Measurements from ENCODE around the gene SOCS3. TPM values are rescaled to one million over a fixed set of nuclear protein-coding genes. Genes with fewer than 3 reads are reported as not detected.

Gene SOCS3
- polyA plus RNA-seq, 2 of the 4 experiments (the other 2 are of a cell fraction) = 13.5 to 14.7 TPM

DNA sequence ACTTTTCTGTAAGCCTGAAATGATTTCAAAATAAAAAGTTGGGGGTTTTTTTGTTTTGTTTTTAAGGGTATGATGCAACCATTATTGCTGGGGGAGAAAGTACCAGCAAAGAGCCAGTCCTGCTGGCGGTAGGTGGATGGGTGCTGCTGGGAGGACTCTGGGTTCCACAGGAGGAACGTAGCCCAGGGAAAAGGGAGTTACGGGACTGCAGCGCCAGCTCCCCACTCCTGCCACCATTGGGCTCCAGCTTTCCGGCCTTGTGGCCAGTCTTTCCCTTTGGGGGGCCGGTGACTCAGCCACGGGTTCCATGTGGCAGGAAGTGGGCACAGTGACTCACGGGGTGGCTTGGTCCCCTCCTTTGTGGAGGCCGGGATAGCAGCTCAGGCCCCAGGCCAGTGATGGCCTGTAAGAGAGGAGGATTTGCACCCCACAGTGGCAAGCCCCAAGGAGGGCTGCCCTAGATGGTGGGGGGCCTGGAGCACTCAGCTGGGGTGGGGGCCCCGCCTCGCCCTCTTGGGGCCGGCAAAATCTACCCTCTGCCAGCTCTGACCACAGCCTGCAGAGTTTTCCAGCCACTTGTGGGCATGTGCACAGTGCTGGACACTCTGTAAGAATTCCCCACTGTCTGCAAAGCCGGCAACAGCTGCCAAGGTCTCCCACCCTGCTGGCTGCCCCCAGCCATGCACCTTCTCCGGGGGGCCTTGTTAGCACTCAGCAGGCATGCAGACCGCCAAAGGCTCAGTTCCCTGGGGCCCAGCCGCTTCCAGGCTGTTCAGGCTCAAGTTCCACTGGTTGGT is 30.4 kb downstream of the SOCS3 start (continued):
- TF ChIP-seq FOSL2 (IDR thresholded peaks at IDR 0.05) (peak; percentile 32; the same call in 1 of the 2 replicates), FOSL2 (CRISPR knock-in tag; IDR thresholded peaks at IDR 0.05) (peak; percentile 88)

- POLR2A ChIA-PET = interaction anchor here (0.5 to 1.9 kb wide), 2 partner anchors 32 to 33 kb away, joined by 3 to 5 read pairs; partner anchors contain the start of gene SOCS3
- H3K27ac ChIP-seq = peak overlapping the region in 1 of 2 experiments; percentile 97; a peak in 3 of 6 replicates
- no peak overlapping the region for H3K4me2 ChIP-seq
- peaks cover 50% of the 10 kb centered on the region for H3K4me1 ChIP-seq
- no peak for DNase-seq (ENCODE audit: low read depth in 1 of 2, low spot score in 1 of 2)
- CTCF ChIA-PET = interaction anchor here (1.5 to 5.2 kb wide), 4 partner anchors 9 to 42 kb away, joined by 4 to 32 read pairs (median 5); partner anchors contain the start of gene SOCS3
- TF ChIP-seq NPAS2 (CRISPR knock-in tag; IDR thresholded peaks at IDR 0.05; ENCODE audit: borderline replicate concordance) (no peak), RAD21 (conservative IDR thresholded peaks at IDR 0.05 in 1 of 2, IDR thresholded peaks at IDR 0.05 in 1 of 2) (no peak), USF2 (IDR thresholded peaks at IDR 0.05) (no peak), BHLHE40 (IDR thresholded peaks at IDR 0.05; ENCODE audit: low read depth, low read length) (no peak), CHD2 (IDR thresholded peaks at IDR 0.05; ENCODE audit: low read length, partially characterized antibody) (no peak), CBX8 (IDR thresholded peaks at IDR 0.05) (no peak), KDM5A (IDR thresholded peaks at IDR 0.05) (no peak), RNF2 (IDR thresholded peaks at IDR 0.05; ENCODE audit: borderline replicate concordance, low read depth) (no peak), HEYL (CRISPR knock-in tag; IDR thresholded peaks at IDR 0.05) (no peak), MAFK (IDR thresholded peaks at IDR 0.05; ENCODE audit: partially characterized antibody) (no peak)
- TF ChIP-seq, protein P1, sequence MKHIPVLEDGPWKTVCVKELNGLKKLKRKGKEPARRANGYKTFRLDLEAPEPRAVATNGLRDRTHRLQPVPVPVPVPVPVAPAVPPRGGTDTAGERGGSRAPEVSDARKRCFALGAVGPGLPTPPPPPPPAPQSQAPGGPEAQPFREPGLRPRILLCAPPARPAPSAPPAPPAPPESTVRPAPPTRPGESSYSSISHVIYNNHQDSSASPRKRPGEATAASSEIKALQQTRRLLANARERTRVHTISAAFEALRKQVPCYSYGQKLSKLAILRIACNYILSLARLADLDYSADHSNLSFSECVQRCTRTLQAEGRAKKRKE (CRISPR knock-in tag; IDR thresholded peaks at IDR 0.05; ENCODE audit: low read depth) = no peak
- TF ChIP-seq, protein P2, sequence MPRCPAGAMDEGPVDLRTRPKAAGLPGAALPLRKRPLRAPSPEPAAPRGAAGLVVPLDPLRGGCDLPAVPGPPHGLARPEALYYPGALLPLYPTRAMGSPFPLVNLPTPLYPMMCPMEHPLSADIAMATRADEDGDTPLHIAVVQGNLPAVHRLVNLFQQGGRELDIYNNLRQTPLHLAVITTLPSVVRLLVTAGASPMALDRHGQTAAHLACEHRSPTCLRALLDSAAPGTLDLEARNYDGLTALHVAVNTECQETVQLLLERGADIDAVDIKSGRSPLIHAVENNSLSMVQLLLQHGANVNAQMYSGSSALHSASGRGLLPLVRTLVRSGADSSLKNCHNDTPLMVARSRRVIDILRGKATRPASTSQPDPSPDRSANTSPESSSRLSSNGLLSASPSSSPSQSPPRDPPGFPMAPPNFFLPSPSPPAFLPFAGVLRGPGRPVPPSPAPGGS (IDR thresholded peaks at IDR 0.05) = no peak
- WGBS (ENCODE audit: missing lambda C conversion rate) = 86% methylated on average over 5 of the region's 5 CpGs
- no peak for ATAC-seq
- no peak for FAIRE-seq
- no peaks in the 10 kb centered on the region for H3K9me3 ChIP-seq
- no peak overlapping the region for H3K4me3 ChIP-seq
Observed at GRCh38 chr17:78327880-78328279, 32.0 kb downstream of the SOCS3 start.

DNA sequence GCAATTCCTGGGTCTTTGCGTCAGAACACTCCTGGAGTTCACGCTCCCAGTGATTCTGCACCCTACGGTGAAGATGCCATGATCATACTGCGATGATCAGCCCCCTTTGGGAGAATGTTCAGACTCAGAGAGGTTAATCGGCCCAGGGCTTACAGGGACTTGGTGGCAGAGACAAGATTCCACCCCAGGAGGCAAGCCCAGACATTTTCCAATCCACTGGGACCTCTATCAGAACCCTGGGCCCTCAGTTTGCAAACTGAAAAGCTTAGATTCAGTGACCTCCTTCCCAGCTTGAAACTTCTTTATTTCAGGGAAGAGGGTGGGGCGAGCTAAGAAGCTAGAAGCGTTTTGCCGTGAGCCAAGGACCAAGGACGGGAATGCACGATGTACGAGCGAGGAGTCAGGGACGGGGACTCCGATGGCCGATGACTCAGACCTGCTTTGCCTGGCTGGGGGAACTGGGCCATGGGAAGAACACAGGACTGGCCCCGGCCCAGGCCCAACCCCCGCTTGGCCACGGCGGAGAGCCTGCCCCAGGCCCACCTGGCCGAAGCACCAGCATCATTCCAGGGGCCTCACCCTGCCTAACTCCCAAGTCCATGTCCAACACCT is 34.7 kb downstream of the SOCS3 start:
- Histone ChIP-seq H3K4me1 (peaks cover 40% of the 10 kb centered on the region), H3K27ac (peak overlapping the region; percentile 47 to 79; a peak in 4 of 6 replicates), H3K4me2 (no peak overlapping the region; the same call in 2 of the 3 replicates), H3K9me3 (no peaks in the 10 kb centered on the region), H3K4me3 (no peak overlapping the region)
- CTCF ChIA-PET = interaction anchor here (0.7 to 5.2 kb wide), 10 partner anchors 9 to 259 kb away, joined by 3 to 32 read pairs (median 4); partner anchors contain the start of gene SOCS3
- no peak for TF ChIP-seq FOXS1 (CRISPR knock-in tag; IDR thresholded peaks at IDR 0.05)
- TF ChIP-seq HOXB5 (CRISPR knock-in tag; IDR thresholded peaks at IDR 0.05) = no peak
- no peak for TF ChIP-seq NR3C1 (IDR thresholded peaks at IDR 0.05)
- no peak for TF ChIP-seq EHF (CRISPR knock-in tag; IDR thresholded peaks at IDR 0.05)
- no peak for TF ChIP-seq RARB (CRISPR knock-in tag; IDR thresholded peaks at IDR 0.05)
- no peak for TF ChIP-seq ESRRA (IDR thresholded peaks at IDR 0.05; ENCODE audit: borderline replicate concordance, low read length)
- no peak for TF ChIP-seq RNF2 (IDR thresholded peaks at IDR 0.05; ENCODE audit: borderline replicate concordance, low read depth)
- TF ChIP-seq SMC3 (IDR thresholded peaks at IDR 0.05) = no peak
- no peak for TF ChIP-seq HDAC2 (IDR thresholded peaks at IDR 0.05)
- POLR2A ChIA-PET = no interaction called here
- ATAC-seq = no peak
- WGBS (ENCODE audit: missing lambda C conversion rate) = 93% methylated on average over 20 of the region's 20 CpGs
- no peak for DNase-seq (ENCODE audit: low read depth in 1 of 2, low spot score in 1 of 2)
- FAIRE-seq = no peak

All from A549 (cell line).